HEK293 (cell line): ENCODE measurements around the gene TBC1D24.

Experiments used
- CTCF ChIP-seq: fragments of 450-650 bp; formaldehyde crosslinking; IDR thresholded peaks from 2 replicates; pipeline ENCODE4 v1.5.1; 2016; ENCODE audit warnings: missing biosample characterization, missing genetic modification characterization
- OSR2 ChIP-seq: fragments of 450-650 bp; formaldehyde crosslinking; IDR thresholded peaks from 2 replicates; pipeline ENCODE4 v1.5.1; 2016; ENCODE audit warnings: missing biosample characterization, missing genetic modification characterization
- REST ChIP-seq: fragments of 450-650 bp; formaldehyde crosslinking; IDR thresholded peaks from 2 replicates; pipeline ENCODE4 v1.5.1; 2016; ENCODE audit warnings: missing biosample characterization, missing genetic modification characterization
- ZNF138 ChIP-seq: fragments of 450-650 bp; formaldehyde crosslinking; IDR thresholded peaks from 2 replicates; pipeline ENCODE4 v1.5.1; 2016; ENCODE audit warnings: missing biosample characterization, missing genetic modification characterization, borderline replicate concordance
- ZNF274 ChIP-seq, 2 experiments: fragments of 200-500 bp in 1 of 2; fragments of 450-650 bp in 1 of 2; sonication (Bioruptor generic) in 1 of 2; formaldehyde crosslinking in 1 of 2; IDR thresholded peaks; 2 replicates each; pipeline versions ENCODE4 v1.5.1 to v1.6.1; 2014 to 2016; ENCODE audit warnings: borderline replicate concordance in 1 of 2, inconsistent platforms in 1 of 2, low read length in 1 of 2, missing biosample characterization in 1 of 2, missing genetic modification characterization in 1 of 2
- ZNF280C ChIP-seq: fragments of 450-650 bp; formaldehyde crosslinking; IDR thresholded peaks from 2 replicates; pipeline ENCODE4 v1.5.1; 2016; ENCODE audit warnings: missing biosample characterization, missing genetic modification characterization
- ZNF473 ChIP-seq: fragments of 450-650 bp; formaldehyde crosslinking; IDR thresholded peaks from 2 replicates; pipeline ENCODE4 v1.5.1; 2017; ENCODE audit warnings: missing biosample characterization, missing genetic modification characterization
- ZNF48 ChIP-seq: fragments of 450-650 bp; formaldehyde crosslinking; IDR thresholded peaks from 2 replicates; pipeline ENCODE4 v1.5.1; 2016; ENCODE audit warnings: missing biosample characterization, missing genetic modification characterization
- ZNF670 ChIP-seq: fragments of 450-650 bp; formaldehyde crosslinking; IDR thresholded peaks from 2 replicates; pipeline ENCODE4 v1.5.1; 2016; ENCODE audit warnings: missing biosample characterization, missing genetic modification characterization, low read depth
- ZNF792 ChIP-seq: fragments of 450-650 bp; formaldehyde crosslinking; IDR thresholded peaks from 2 replicates; pipeline ENCODE4 v1.5.1; 2016; ENCODE audit warnings: missing biosample characterization, missing genetic modification characterization
- ZSCAN30 ChIP-seq: fragments of 450-650 bp; IDR thresholded peaks from 2 replicates; pipeline ENCODE4 v1.5.1; 2018; ENCODE audit warnings: missing biosample characterization, mild to moderate bottlenecking, missing genetic modification characterization, moderate library complexity

GRCh38 chr16:2438121-2438520, 36.8 kb upstream of the TBC1D24 start:
- TF ChIP-seq ZNF792 (no peak), ZSCAN30 (tag by site-specific recombination) (no peak), CTCF (tag by site-specific recombination) (no peak), ZNF274 (IDR thresholded peaks at IDR 0.05; ENCODE audit: low read length) (no peak), ZNF274 (tag by site-specific recombination; IDR thresholded peaks at IDR 0.05; ENCODE audit: borderline replicate concordance) (no peak), ZNF473 (no peak), ZNF280C (no peak), ZNF138 (tag by site-specific recombination) (no peak), REST (tag by site-specific recombination) (no peak), OSR2 (tag by site-specific recombination) (no peak), ZNF670 (tag by site-specific recombination) (no peak), ZNF48 (tag by site-specific recombination) (no peak)
